Colonic mucosa (tissue), 4 donors: ENCODE measurements around the gene VAV2. TPM values are rescaled to one million over a fixed set of nuclear protein-coding genes. Genes with fewer than 3 reads are reported as not detected.

Experiments used
- DNase-seq: peaks from one replicate; pipeline ENCODE4 v3.0.0-alpha.2; 2020
- H3K27ac ChIP-seq: fragments of 200-600 bp; one replicate; pipeline ENCODE4 v1.8.0; 2021
- H3K27me3 ChIP-seq: fragments of 200-600 bp; one replicate; pipeline ENCODE4 v1.8.0; 2021
- H3K36me3 ChIP-seq: fragments of 200-600 bp; one replicate; pipeline ENCODE4 v1.8.0; 2021
- H3K4me1 ChIP-seq: fragments of 200-600 bp; one replicate; pipeline ENCODE4 v1.8.0; 2021; ENCODE audit warnings: mild to moderate bottlenecking
- H3K4me3 ChIP-seq: fragments of 200-600 bp; one replicate; pipeline ENCODE4 v1.8.0; 2021
- H3K9ac ChIP-seq, 2 donors: one replicate each; pipeline ENCODE4 v1.7.0; 2013; ENCODE audit warnings: control low read depth in 2 of 2, low read depth in 2 of 2, low read length in 2 of 2
- H3K9me3 ChIP-seq: fragments of 200-600 bp; one replicate; pipeline ENCODE4 v1.8.0; 2021
- intact Hi-C: fragments of 100-400 bp; cut with DNase I; formaldehyde crosslinking; loops from one replicate; pipeline ENCODE4 v1.14.1; 2022
- total RNA-seq, 2 donors: library from RNA; stranded (reverse); fragmentation: NEBNext Ultra II Directional in 1 of 2; extraction: Animal tissue kit (Norgen Biotek cat#: 25700) in 1 of 2; gene quantifications; one replicate each; pipeline ENCODE4 v1.2.1, GENCODE V29; 2021
- TF ChIP-seq, protein P1 (sequence below): fragments of 200-600 bp; IDR thresholded peaks from one replicate; pipeline ENCODE4 v1.8.0; 2022; ENCODE audit warnings: antibody characterized with exemption, mild to moderate bottlenecking
- donor health status: healthy.
- donor health status: DM: no; HTN: no; CAD: no.
- donor health status: DM: no; HTN: no; CAD: no.

The VAV2 gene
- total RNA-seq, 2 donors from 2014 or later, result 30.7 to 45.1 TPM

DNA sequence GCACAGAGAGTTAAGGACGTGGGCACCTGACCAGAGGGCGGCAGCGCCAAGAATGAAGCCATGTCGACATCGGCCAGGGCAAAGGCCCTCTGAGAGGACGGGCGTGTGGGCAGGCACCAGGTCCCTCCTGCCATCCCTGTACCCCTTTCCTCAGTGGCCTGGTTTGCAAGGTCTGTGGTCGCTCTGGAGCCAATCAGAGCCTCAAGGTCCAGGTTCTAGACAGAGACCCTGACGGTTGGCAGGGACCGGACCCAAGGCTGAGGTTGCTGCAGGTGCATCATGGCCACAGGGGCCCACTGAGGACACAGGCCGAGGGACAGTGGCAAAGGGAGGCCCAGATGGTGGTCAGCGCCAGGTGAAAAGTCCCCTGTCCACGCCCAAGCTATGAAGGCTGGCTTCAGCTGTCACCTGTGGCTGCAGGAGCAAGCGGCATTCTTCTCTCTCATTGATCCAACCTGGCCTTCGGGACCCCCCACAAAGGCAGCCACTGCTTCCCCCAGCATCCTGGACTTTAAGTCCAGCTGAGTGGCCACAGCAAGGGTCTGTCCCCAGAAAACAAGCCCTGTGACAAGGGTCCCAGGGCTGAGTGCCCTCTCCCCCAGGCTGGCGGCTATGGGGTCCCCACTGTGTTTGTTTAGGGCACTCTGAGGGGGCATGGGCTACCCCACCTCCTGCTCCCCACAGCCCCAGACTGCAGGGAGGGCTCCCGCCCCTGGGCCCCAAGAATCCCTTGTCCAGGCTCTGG lies 48.9 kb downstream of the VAV2 start:
- TF ChIP-seq, protein P1, sequence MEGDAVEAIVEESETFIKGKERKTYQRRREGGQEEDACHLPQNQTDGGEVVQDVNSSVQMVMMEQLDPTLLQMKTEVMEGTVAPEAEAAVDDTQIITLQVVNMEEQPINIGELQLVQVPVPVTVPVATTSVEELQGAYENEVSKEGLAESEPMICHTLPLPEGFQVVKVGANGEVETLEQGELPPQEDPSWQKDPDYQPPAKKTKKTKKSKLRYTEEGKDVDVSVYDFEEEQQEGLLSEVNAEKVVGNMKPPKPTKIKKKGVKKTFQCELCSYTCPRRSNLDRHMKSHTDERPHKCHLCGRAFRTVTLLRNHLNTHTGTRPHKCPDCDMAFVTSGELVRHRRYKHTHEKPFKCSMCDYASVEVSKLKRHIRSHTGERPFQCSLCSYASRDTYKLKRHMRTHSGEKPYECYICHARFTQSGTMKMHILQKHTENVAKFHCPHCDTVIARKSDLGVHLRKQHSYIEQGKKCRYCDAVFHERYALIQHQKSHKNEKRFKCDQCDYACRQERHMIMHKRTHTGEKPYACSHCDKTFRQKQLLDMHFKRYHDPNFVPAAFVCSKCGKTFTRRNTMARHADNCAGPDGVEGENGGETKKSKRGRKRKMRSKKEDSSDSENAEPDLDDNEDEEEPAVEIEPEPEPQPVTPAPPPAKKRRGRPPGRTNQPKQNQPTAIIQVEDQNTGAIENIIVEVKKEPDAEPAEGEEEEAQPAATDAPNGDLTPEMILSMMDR, result no peak
- H3K4me3 ChIP-seq, result no peak overlapping the region
- H3K36me3 ChIP-seq, result no peaks in the 10 kb centered on the region
- no peak overlapping the region for H3K9ac ChIP-seq
- DNase-seq, result no peak
- H3K4me1 ChIP-seq, result no peaks in the 10 kb centered on the region
- no peaks in the 10 kb centered on the region for H3K27me3 ChIP-seq
- no peak overlapping the region for H3K27ac ChIP-seq
- intact Hi-C loops, result no loop called here
- no peaks in the 10 kb centered on the region for H3K9me3 ChIP-seq

DNA sequence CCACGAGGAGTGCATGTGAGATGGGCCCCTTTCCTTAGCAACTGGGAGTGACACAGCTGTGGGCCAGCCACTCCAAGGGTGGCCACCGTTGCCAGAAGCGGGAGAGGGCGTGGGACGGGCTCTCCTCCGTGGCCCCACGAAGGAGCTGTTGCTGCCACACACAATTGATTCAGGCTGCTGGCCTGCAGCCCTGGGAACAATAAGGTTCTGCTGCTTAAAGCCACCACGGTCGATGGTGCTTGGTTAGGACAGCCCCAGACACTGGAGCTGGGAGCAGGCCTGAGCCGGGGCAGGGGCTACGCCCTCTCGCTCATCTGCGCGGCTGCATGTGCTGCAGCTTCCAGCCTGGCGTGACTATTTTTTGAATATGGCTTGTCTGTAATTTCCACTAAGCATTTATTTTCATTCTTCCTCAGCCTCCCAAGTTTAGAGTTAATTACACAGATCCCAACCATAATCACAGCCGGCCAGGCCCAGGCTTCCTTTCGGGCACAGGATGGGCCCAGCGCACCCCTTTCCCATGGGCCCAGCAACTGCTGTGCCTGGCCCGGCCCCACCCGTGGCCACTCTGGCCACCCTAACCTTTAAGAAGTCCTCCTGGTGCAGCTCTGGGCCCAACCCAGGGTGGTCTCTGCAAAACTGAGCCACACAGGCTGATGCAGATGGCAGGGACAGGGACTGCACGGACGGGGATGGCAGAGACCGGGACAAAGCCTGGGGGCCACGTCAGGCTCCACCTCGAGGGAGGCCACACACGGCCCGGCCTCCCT lies 49.7 kb downstream of the VAV2 start:
- no peak overlapping the region for H3K27ac ChIP-seq
- intact Hi-C loops, result no loop called here
- no peak overlapping the region for H3K4me3 ChIP-seq
- TF ChIP-seq, protein P1, result no peak
- no peaks in the 10 kb centered on the region for H3K36me3 ChIP-seq
- H3K4me1 ChIP-seq, result no peaks in the 10 kb centered on the region
- no peaks in the 10 kb centered on the region for H3K27me3 ChIP-seq
- H3K9ac ChIP-seq, result no peak overlapping the region
- H3K9me3 ChIP-seq, result no peaks in the 10 kb centered on the region
- DNase-seq, result no peak

DNA sequence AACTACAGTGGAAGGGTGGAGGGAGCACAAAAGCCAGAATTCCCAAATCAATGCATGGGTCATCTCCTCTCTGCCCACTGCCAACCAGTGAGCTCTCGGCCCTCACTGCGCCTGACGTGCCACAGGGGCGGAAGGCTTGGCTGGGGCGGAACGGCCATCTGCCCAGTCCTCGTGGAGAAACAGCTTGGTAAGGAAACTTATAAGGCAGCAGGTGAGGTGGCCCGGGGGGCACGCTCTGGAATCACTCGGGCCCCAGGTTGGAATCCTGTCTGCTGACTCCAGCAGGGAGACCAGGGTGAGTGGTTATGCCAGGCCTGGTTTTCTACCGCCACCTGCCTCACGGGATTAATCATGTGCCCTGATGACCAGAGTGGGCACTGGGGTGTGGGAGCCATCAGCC lies 52.3 kb downstream of the VAV2 start:
- Histone ChIP-seq H3K4me1 (peaks cover 11% of the 10 kb centered on the region), H3K9me3 (no peaks in the 10 kb centered on the region), H3K36me3 (no peaks in the 10 kb centered on the region), H3K27ac (no peak overlapping the region), H3K4me3 (no peak overlapping the region), H3K9ac (no peak overlapping the region), H3K27me3 (no peaks in the 10 kb centered on the region)
- TF ChIP-seq, protein P1, result no peak
- intact Hi-C loops, result no loop called here
- DNase-seq, result no peak

DNA sequence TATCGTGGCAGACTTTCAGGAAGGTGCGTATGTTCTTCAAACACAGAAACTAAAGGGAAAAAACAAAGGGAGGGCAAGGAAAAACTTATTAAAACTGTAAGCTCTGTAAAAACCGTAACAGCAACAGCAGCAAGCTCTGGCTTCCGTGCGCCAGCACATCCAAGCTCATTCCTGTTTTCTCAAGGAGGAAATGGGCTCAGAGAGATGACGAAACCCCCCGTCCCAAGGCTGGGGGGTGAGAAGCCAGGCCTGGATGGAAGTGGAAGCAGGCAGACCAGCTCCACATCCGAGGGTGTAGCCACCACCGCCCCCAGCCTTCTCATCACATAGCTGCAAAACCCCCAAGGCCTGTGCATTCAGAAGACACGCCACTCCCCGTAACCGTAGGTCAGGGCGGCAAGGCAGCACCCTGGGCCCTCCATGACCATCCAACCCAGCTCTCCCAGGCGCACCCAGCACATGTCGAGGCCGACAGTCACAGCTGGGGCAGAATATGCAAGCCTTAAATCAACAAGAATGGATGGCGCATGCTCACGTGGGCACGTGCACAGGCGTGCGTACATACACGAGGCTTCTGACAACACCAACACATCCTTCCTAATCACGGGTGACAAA lies 52.8 kb downstream of the VAV2 start:
- intact Hi-C loops, result no loop called here
- DNase-seq, result no peak

DNA sequence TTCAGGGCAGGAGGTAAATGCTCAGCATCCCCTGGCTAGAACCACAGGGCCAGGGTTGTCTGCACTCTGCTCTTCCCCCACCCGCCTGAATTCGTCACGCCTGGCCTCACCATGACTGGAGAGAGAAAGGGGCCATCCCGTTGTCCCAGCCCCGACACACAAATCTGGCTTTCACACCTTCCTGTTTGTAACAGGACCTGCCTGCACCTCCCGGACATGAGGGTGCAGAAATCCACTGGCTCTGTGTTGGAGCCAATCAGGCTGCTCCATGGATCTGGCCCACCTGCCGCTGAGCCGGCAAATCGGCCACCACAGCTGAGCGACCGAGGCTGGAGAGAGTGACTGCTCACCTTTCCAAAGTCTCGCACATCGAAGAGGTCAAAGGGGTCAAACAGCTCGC lies 53.4 kb downstream of the VAV2 start:
- no peak for DNase-seq
- Histone ChIP-seq H3K27me3 (no peaks in the 10 kb centered on the region), H3K4me1 (peaks cover 11% of the 10 kb centered on the region), H3K9ac (no peak overlapping the region), H3K4me3 (no peak overlapping the region), H3K9me3 (no peaks in the 10 kb centered on the region), H3K36me3 (no peaks in the 10 kb centered on the region), H3K27ac (no peak overlapping the region)
- intact Hi-C loops, result no loop called here
- TF ChIP-seq, protein P1, result no peak

More for the DNA sequence above, 52.8 kb downstream of the VAV2 start:
- Histone ChIP-seq H3K4me3 (no peak overlapping the region), H3K27me3 (no peaks in the 10 kb centered on the region), H3K36me3 (no peaks in the 10 kb centered on the region), H3K9ac (no peak overlapping the region), H3K9me3 (no peaks in the 10 kb centered on the region), H3K4me1 (peaks cover 11% of the 10 kb centered on the region), H3K27ac (no peak overlapping the region)
- TF ChIP-seq, protein P1, result no peak
